ENCODE data around the gene NSUN2. TPM values are rescaled to one million over a fixed set of nuclear protein-coding genes. Genes with fewer than 3 reads are reported as not detected.

Gene NSUN2
- total and polyA plus RNA-seq, 2 experiments from 2014 or later: 65.4 to 112 TPM

GRCh38 chr5:6594066-6594465 is 38.8 kb downstream of the NSUN2 start:
- TF ChIP-seq CTCF (conservative IDR thresholded peaks at IDR 0.05; ENCODE audit: low read depth in 2 of 2): no peak
- TF ChIP-seq STAT1 (IDR thresholded peaks at IDR 0.05; ENCODE audit: unreplicated experiment): no peak
- no peak for TF ChIP-seq POLR2AphosphoS5 (IDR thresholded peaks at IDR 0.05; ENCODE audit: low read depth)
- no peak for TF ChIP-seq CREB1 (CRISPR knock-in tag; IDR thresholded peaks at IDR 0.05; ENCODE audit: low read depth)
- TF ChIP-seq NANOG (IDR thresholded peaks at IDR 0.05; ENCODE audit: borderline replicate concordance): no peak
- TF ChIP-seq ZNF462 (CRISPR knock-in tag; IDR thresholded peaks at IDR 0.05): no peak
- TF ChIP-seq REST (IDR thresholded peaks at IDR 0.05; ENCODE audit: unreplicated experiment): no peak
- no peak for TF ChIP-seq ZNF114 (CRISPR knock-in tag; IDR thresholded peaks at IDR 0.05)
- no peak for TF ChIP-seq JUNB (IDR thresholded peaks at IDR 0.05; ENCODE audit: unreplicated experiment)
- TF ChIP-seq ZNF331 (CRISPR knock-in tag; IDR thresholded peaks at IDR 0.05; ENCODE audit: low read depth): no peak
- no peak for TF ChIP-seq EZH2 (IDR thresholded peaks at IDR 0.05; ENCODE audit: low read depth, unreplicated experiment)
- no peak for TF ChIP-seq ETS1 (IDR thresholded peaks at IDR 0.05)
- TF ChIP-seq EZH2phosphoT487 (IDR thresholded peaks at IDR 0.05; ENCODE audit: unreplicated experiment): no peak
- Mint-ChIP-seq H3K27me3 (ENCODE audit: insufficient read depth, low read depth, poor library complexity) (peaks cover 2% of the 10 kb centered on the region), H3K4me3 (no peak overlapping the region), H3K4me1 (peaks cover 4% of the 10 kb centered on the region; the same call in 2 of the 3 replicates), H3K9me3 (no peaks in the 10 kb centered on the region), H3K27ac (no peak overlapping the region), H3K36me3 (ENCODE audit: low read depth) (peaks cover 28% of the 10 kb centered on the region)
- H3K79me2 ChIP-seq (replicated peaks; ENCODE audit: insufficient read depth): no peaks in the 10 kb centered on the region
- no peaks in the 10 kb centered on the region for H3F3A ChIP-seq (replicated peaks; ENCODE audit: low read depth)
- DNase-seq (ENCODE audit: low spot score) (no peak), ATAC-seq (no peak)
- H3K27ac ChIP-seq (ENCODE audit: low read depth): no peak overlapping the region
- no peak overlapping the region for H2AFZ ChIP-seq
- H4K20me1 ChIP-seq (replicated peaks; ENCODE audit: insufficient read depth): 0 out of 2 replicates have a peak, but pooled peaks cover 9% of the 10 kb centered on the region
- no peak overlapping the region for H3K4me2 ChIP-seq
- H3K36me3 ChIP-seq (ENCODE audit: insufficient read depth): peaks cover 5% of the 10 kb centered on the region; the same call in 1 of the 2 replicates
- no peaks in the 10 kb centered on the region for H3K4me1 ChIP-seq (ENCODE audit: insufficient read depth)
- no peaks in the 10 kb centered on the region for H3K27me3 ChIP-seq (ENCODE audit: insufficient read depth)
- no peak overlapping the region for H3K4me3 ChIP-seq
- no peaks in the 10 kb centered on the region for H3K9me2 ChIP-seq (ENCODE audit: insufficient read depth)
